PC-9 (cell line): Measurements from ENCODE around the gene EXOC2. TPM values are rescaled to one million over a fixed set of nuclear protein-coding genes. Genes with fewer than 3 reads are reported as not detected.

Experiments used
- BruUV-seq: library from RNA; stranded (reverse); fragments of 400-500 nt; replicated peaks from 2 replicates; lab custom pipeline; 2021; lab: Mats Ljungman, UMichigan
- CTCF ChIA-PET: fragments of 300-600 bp; sonication (Branson Sonifier 250); formaldehyde crosslinking; loops from one replicate; lab custom pipeline; 2022; ENCODE audit warnings: antibody characterized with exemption; lab: Charles Lee
- POLR2A ChIA-PET: fragments of 300-600 bp; sonication (Branson Sonifier 250); formaldehyde crosslinking; loops from one replicate; lab custom pipeline; 2022; ENCODE audit warnings: antibody characterized with exemption; ENCODE audit not compliant: unreplicated experiment; lab: Charles Lee
- DNase-seq, 2 experiments: peaks; one replicate each; pipeline versions ENCODE4 v3.0.0 to v3.0.0-alpha.2; 2015 to 2022; ENCODE audit warnings: mixed read lengths in 1 of 2
- H2AFZ ChIP-seq: fragments of 200-600 bp; sonication (generic); 2 replicates; pipeline ENCODE4 v1.8.1; 2017; ENCODE audit warnings: antibody characterized with exemption
- H3F3A ChIP-seq: fragments of 200-600 bp; sonication (generic); 2 replicates; pipeline ENCODE4 v1.8.1; 2017; ENCODE audit warnings: antibody characterized with exemption, mild to moderate bottlenecking, low read depth; ENCODE audit not compliant: insufficient read depth
- H3K27ac ChIP-seq: fragments of 200-600 bp; sonication (generic); 2 replicates; pipeline ENCODE4 v1.6.1; 2016; ENCODE audit warnings: mixed run types
- H3K27me3 ChIP-seq: fragments of 200-600 bp; sonication (generic); 2 replicates; pipeline ENCODE4 v1.6.1; 2016; ENCODE audit warnings: low read depth, mixed run types; ENCODE audit not compliant: insufficient read depth
- H3K36me3 ChIP-seq: fragments of 200-600 bp; sonication (generic); 2 replicates; pipeline ENCODE4 v1.6.1; 2016; ENCODE audit warnings: low read depth, mixed run types
- H3K4me1 ChIP-seq: fragments of 200-600 bp; sonication (generic); replicated peaks from 2 replicates; pipeline ENCODE4 v1.6.1; 2016; ENCODE audit warnings: mixed run types; ENCODE audit not compliant: insufficient read depth
- H3K4me2 ChIP-seq: fragments of 200-600 bp; sonication (generic); 2 replicates; pipeline ENCODE4 v1.6.1; 2017; ENCODE audit warnings: mixed run types
- H3K4me3 ChIP-seq: fragments of 200-600 bp; sonication (generic); 2 replicates; pipeline ENCODE4 v1.6.1; 2016; ENCODE audit warnings: mixed run types
- H3K79me2 ChIP-seq: fragments of 200-600 bp; sonication (generic); 2 replicates; pipeline ENCODE4 v1.6.1; 2017; ENCODE audit warnings: low read depth, mixed run types
- H3K9me2 ChIP-seq: fragments of 200-600 bp; sonication (generic); 2 replicates; pipeline ENCODE4 v1.8.1; 2017; ENCODE audit warnings: mild to moderate bottlenecking; ENCODE audit not compliant: insufficient read depth
- H3K9me3 ChIP-seq: fragments of 200-600 bp; sonication (generic); 2 replicates; pipeline ENCODE4 v1.8.1; 2016; ENCODE audit warnings: low read depth; ENCODE audit not compliant: insufficient read depth
- H4K20me1 ChIP-seq: fragments of 200-600 bp; sonication (generic); 2 replicates; pipeline ENCODE4 v1.8.1; 2017; ENCODE audit not compliant: insufficient read depth
- CTCF ChIP-seq: fragments of 200-600 bp; sonication (generic); conservative IDR thresholded peaks from 2 replicates; pipeline ENCODE4 v1.6.1; 2017; ENCODE audit warnings: mixed run types, antibody characterized with exemption, mild to moderate bottlenecking, moderate library complexity
- EZH2 ChIP-seq: fragments of 200-600 bp; sonication (generic); IDR thresholded peaks from 2 replicates; pipeline ENCODE4 v1.8.0; 2017; ENCODE audit warnings: antibody characterized with exemption, low read depth
- intact Hi-C: fragments of 100-400 bp; cut with micrococcal nuclease; formaldehyde crosslinking; loops from one replicate; pipeline ENCODE4 v1.10.0; 2022; ENCODE audit not compliant: unreplicated experiment
- total RNA-seq: library from RNA; stranded (reverse); gene quantifications from 2 replicates; pipeline ENCODE4 v1.2.3, GENCODE V29; 2021

EXOC2 gene
- total RNA-seq, 1 experiment from 2014 or later, result 28.2 TPM

GRCh38 chr6:572596-573265, 120.2 kb downstream of the EXOC2 start:
- Histone ChIP-seq H3K27me3 (no peaks in the 10 kb centered on the region), H4K20me1 (no peaks in the 10 kb centered on the region), H3K4me3 (no peak overlapping the region), H3F3A (no peaks in the 10 kb centered on the region), H3K36me3 (no peaks in the 10 kb centered on the region), H3K9me2 (no peaks in the 10 kb centered on the region), H3K4me2 (no peak overlapping the region), H2AFZ (no peak overlapping the region), H3K79me2 (no peaks in the 10 kb centered on the region), H3K9me3 (no peaks in the 10 kb centered on the region), H3K4me1 (no peaks in the 10 kb centered on the region), H3K27ac (no peak overlapping the region)
- intact Hi-C loops, result no loop called here
- no peak for DNase-seq
- TF ChIP-seq CTCF, result no peak
- no peak for TF ChIP-seq EZH2
- BruUV-seq, result no TSS peak
- CTCF ChIA-PET, result no interaction called here
- POLR2A ChIA-PET, result no interaction called here

GRCh38 chr6:571892-572291, 121.0 kb downstream of the EXOC2 start:
- no peaks in the 10 kb centered on the region for H3K79me2 ChIP-seq
- no peak overlapping the region for H3K4me2 ChIP-seq
- no peaks in the 10 kb centered on the region for H3F3A ChIP-seq
- no peak overlapping the region for H3K4me3 ChIP-seq
- no TSS peak for BruUV-seq
- CTCF ChIA-PET, result no interaction called here
- H2AFZ ChIP-seq, result no peak overlapping the region
- DNase-seq, result no peak
- no peak overlapping the region for H3K27ac ChIP-seq
- no peaks in the 10 kb centered on the region for H3K27me3 ChIP-seq
- no peaks in the 10 kb centered on the region for H3K4me1 ChIP-seq
- TF ChIP-seq CTCF (no peak), EZH2 (no peak)
- H3K9me2 ChIP-seq, result no peaks in the 10 kb centered on the region
- POLR2A ChIA-PET, result no interaction called here
- intact Hi-C loops, result no loop called here
- no peaks in the 10 kb centered on the region for H3K9me3 ChIP-seq
- H4K20me1 ChIP-seq, result no peaks in the 10 kb centered on the region
- H3K36me3 ChIP-seq, result no peaks in the 10 kb centered on the region

GRCh38 chr6:570825-571224, 122.1 kb downstream of the EXOC2 start:
- BruUV-seq, result no TSS peak
- H2AFZ ChIP-seq, result no peak overlapping the region

More at GRCh38 chr6:570825-571224, 122.1 kb downstream of the EXOC2 start:
- intact Hi-C loops, result no loop called here
- Histone ChIP-seq H3K79me2 (no peaks in the 10 kb centered on the region), H4K20me1 (no peaks in the 10 kb centered on the region), H3K27ac (no peak overlapping the region), H3K27me3 (no peaks in the 10 kb centered on the region), H3K4me3 (no peak overlapping the region), H3K9me3 (no peaks in the 10 kb centered on the region), H3K9me2 (no peaks in the 10 kb centered on the region), H3F3A (no peaks in the 10 kb centered on the region), H3K36me3 (no peaks in the 10 kb centered on the region), H3K4me2 (no peak overlapping the region), H3K4me1 (no peaks in the 10 kb centered on the region)
- CTCF ChIA-PET, result no interaction called here
- TF ChIP-seq EZH2, result no peak
- no peak for TF ChIP-seq CTCF
- POLR2A ChIA-PET, result no interaction called here
- DNase-seq, result no peak
